GM12892 (cell line): Measurements from ENCODE around the gene ZNF613.

ENCODE experiments used
- POLR2A ChIP-seq: IDR thresholded peaks from 2 replicates; pipeline ENCODE4 v1.6.1; 2011; ENCODE audit warnings: low read depth, low read length, control low read depth
- POLR2AphosphoS5 ChIP-seq: IDR thresholded peaks from 2 replicates; pipeline ENCODE4 v1.6.1; 2011; ENCODE audit warnings: low read depth, low read length, control low read depth
- TAF1 ChIP-seq: IDR thresholded peaks from 2 replicates; pipeline ENCODE4 v1.6.1; 2011; ENCODE audit warnings: low read depth, mild to moderate bottlenecking, control low read depth, low read length, borderline replicate concordance

- TF ChIP-seq TAF1 (no peak), POLR2A (no peak), POLR2AphosphoS5 (no peak)
Measured at GRCh38 chr19:51916167-51916566, 11.1 kb upstream of the ZNF613 start.
